ENCODE results near the gene CGB1.
"Not testable (repeated sequence)": the region's sequence is repeated elsewhere in the genome, so short reads cannot be mapped to it uniquely, and the experiment has no call there.

- not testable (repeated sequence) for TF ChIP-seq EZH2 (IDR thresholded peaks at IDR 0.05); POLR2AphosphoS5 (IDR thresholded peaks at IDR 0.05; ENCODE audit: borderline replicate concordance, low read depth, low read length)
Observed at GRCh38 chr19:49031642-49032301, 4.9 kb downstream of the CGB1 start, which contains the start of gene CGB2.
